CD4-positive, CD25-positive, alpha-beta regulatory T cell (primary cell): ENCODE data around the gene MGST3. TPM values are rescaled to one million over a fixed set of nuclear protein-coding genes. Genes with fewer than 3 reads are reported as not detected.
"Not testable (repeated sequence)": the region's sequence is repeated elsewhere in the genome, so short reads cannot be mapped to it uniquely, and the experiment has no call there.

Experiments
- ATAC-seq, 2 donors: fragments of 150-1000 bp; cut with Tn5 transposase; one replicate each; pipeline ENCODE4 v1.10.0; 2021; ENCODE audit warnings: low read depth in 2 of 2, moderate number of reproducible peaks in 2 of 2, moderate library complexity in 1 of 2
- DNase-seq, 3 donors: peaks; one replicate each; pipeline versions ENCODE4 v3.0.0 to v3.0.0-alpha.2; 2012 to 2022; ENCODE audit warnings: mixed read lengths in 1 of 3
- H3K27ac ChIP-seq: one replicate; pipeline ENCODE4 v1.7.0; 2013; ENCODE audit warnings: mild to moderate bottlenecking, low read length; ENCODE audit not compliant: insufficient read depth, poor library complexity, severe bottlenecking
- H3K27me3 ChIP-seq: one replicate; pipeline ENCODE4 v1.7.0; 2013; ENCODE audit warnings: low read length; ENCODE audit not compliant: control insufficient read depth, insufficient read depth
- H3K36me3 ChIP-seq: one replicate; pipeline ENCODE4 v1.7.0; 2013; ENCODE audit warnings: mild to moderate bottlenecking, low read length, moderate library complexity; ENCODE audit not compliant: control insufficient read depth, insufficient read depth
- H3K4me1 ChIP-seq: 2 replicates; pipeline ENCODE4 v1.7.0; 2013; ENCODE audit warnings: mild to moderate bottlenecking, low read length; ENCODE audit not compliant: insufficient read depth, control insufficient read depth, poor library complexity, severe bottlenecking
- H3K4me3 ChIP-seq: one replicate; pipeline ENCODE4 v1.7.0; 2013; ENCODE audit warnings: low read depth, mild to moderate bottlenecking, low read length, moderate library complexity
- H3K9me3 ChIP-seq, 2 experiments: 1 replicate in 1 of 2; 2 replicates in 1 of 2; pipeline ENCODE4 v1.7.0; 2013; ENCODE audit warnings: low read length in 2 of 2, mild to moderate bottlenecking in 1 of 2, moderate library complexity in 1 of 2; ENCODE audit not compliant: control insufficient read depth in 2 of 2
- H3K27ac Mint-ChIP-seq, 3 donors: one replicate each; pipeline ENCODE4 v1.8.0; 2020 to 2022; ENCODE audit warnings: mild to moderate bottlenecking in 3 of 3, mixed read lengths in 3 of 3, moderate library complexity in 2 of 3
- H3K27me3 Mint-ChIP-seq: one replicate; pipeline ENCODE4 v1.8.0; 2022; ENCODE audit warnings: mild to moderate bottlenecking, mixed read lengths
- H3K36me3 Mint-ChIP-seq: one replicate; pipeline ENCODE4 v1.8.0; 2020; ENCODE audit warnings: mixed read lengths
- H3K4me1 Mint-ChIP-seq, 4 donors: one replicate each; pipeline ENCODE4 v1.8.0; 2020 to 2022; ENCODE audit warnings: mixed read lengths in 4 of 4, mild to moderate bottlenecking in 1 of 4
- H3K4me3 Mint-ChIP-seq, 4 donors: one replicate each; pipeline ENCODE4 v1.8.0; 2020 to 2022; ENCODE audit warnings: mild to moderate bottlenecking in 4 of 4, mixed read lengths in 4 of 4, moderate library complexity in 3 of 4
- H3K9me3 Mint-ChIP-seq, 7 donors: one replicate each; pipeline ENCODE4 v1.8.0; 2020 to 2022; ENCODE audit warnings: mixed read lengths in 7 of 7, mild to moderate bottlenecking in 3 of 7, moderate library complexity in 2 of 7
- polyA plus RNA-seq, 4 donors: library from polyadenylated mRNA; unstranded; fragments of 300-500 nt; fragmentation: Illumina TruSeq; gene quantifications; one replicate each; pipeline ENCODE4 v1.2.3, GENCODE V29; 2021
- total RNA-seq: library from RNA; stranded (reverse); gene quantifications from one replicate; pipeline ENCODE4 v1.2.3, GENCODE V29; 2022

MGST3 gene
- total RNA-seq: 37.1 TPM
- polyA plus RNA-seq: 100 to 1,000 TPM; 133 to 190 (median 149) TPM

DNA sequence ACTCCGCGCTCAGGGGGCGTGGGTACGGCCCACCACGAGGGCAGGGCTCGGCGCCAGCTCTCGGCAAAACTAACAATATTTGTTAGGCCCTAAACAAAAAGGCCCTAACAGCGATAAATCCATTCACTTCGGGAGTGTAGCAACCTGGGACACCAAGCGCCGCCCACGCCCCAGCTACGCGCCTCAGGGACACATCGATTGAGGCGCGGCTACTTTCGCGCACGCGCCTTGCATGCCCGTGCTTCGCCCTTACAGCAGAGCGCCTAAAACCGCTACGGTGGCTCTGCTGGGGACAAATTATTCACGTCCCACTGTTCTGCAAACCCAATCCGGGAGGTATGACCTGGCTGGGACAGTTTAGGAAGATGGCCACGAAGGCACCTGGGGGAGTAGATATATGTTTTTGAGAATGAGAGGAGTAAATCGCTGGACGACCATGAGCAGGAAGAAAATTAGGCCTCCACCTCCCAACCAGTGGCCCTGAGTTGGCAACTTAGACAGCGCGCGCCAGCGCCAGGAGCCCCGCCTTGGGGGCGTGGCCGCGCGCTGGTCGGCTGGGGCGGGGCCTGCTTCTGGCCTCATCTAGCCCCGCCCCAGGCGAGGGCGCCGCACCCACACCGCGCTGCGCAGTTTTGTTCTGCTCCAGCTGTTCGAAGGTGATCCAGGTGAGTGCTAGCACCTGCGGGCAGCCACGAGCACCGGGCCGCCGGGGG, at the start of gene MGST3:
Gene MGST3, plus strand, starts transcription at position 606 of the 713 bp plus-strand sequence. CDS start 18,614 bp downstream, outside the sequence.
- Histone ChIP-seq H3K9me3 (no peaks in the 10 kb centered on the region), H3K36me3 (no peaks in the 10 kb centered on the region), H3K27ac (peak within 1 kb of the TSS; percentile 88), H3K4me1 (peaks cover 29% of the 10 kb centered on the region), H3K27me3 (peaks cover 2% of the 10 kb centered on the region), H3K4me3 (peak within 1 kb of the TSS; percentile 92)
- DNase-seq (peak; percentile 88 to 96 (median 92)), ATAC-seq (peak; percentile 95 to 96)
- Mint-ChIP-seq H3K27ac (peak within 1 kb of the TSS in 2 of 3 donors; percentile 72 to 79), H3K27me3 (peaks cover 24% of the 10 kb centered on the region), H3K9me3 (no peaks in the 10 kb centered on the region), H3K36me3 (peaks cover 7% of the 10 kb centered on the region), H3K4me1 (peaks cover 7 to 26% (median 12%) of the 10 kb centered on the region in 4 donors), H3K4me3 (no peak within 1 kb of the TSS)

DNA sequence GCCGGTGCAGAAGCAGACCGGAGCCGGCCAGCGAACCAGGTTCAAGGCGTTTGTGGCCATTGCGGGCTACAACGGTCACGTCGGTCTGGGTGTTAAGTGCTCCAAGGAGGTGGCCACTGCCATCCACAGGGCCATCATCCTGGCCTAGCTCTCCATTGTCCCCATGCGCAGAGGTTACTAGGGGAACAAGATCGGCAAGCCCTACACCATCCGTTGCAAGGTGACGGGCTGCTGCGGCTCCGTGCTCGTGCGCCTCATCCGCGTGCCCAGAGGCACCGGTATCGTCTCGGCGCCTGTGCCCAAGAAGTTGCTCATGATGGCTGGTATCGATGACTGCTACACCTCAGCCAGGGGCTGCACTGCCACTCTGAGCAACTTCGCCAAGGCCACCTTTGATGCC, 49.1 kb upstream of the MGST3 start:
- DNase-seq: no peak
- Mint-ChIP-seq H3K27ac (no peak overlapping the region), H3K4me1 (no peaks in the 10 kb centered on the region), H3K9me3 (no peaks in the 10 kb centered on the region), H3K27me3 (peaks cover 20% of the 10 kb centered on the region), H3K4me3 (no peak overlapping the region), H3K36me3 (no peaks in the 10 kb centered on the region)
- Histone ChIP-seq H3K4me3 (no peak overlapping the region), H3K27me3 (peaks cover 20% of the 10 kb centered on the region), H3K36me3 (no peaks in the 10 kb centered on the region), H3K27ac (no peak overlapping the region), H3K4me1 (no peaks in the 10 kb centered on the region), H3K9me3 (no peaks in the 10 kb centered on the region)
- no peak for ATAC-seq

DNA sequence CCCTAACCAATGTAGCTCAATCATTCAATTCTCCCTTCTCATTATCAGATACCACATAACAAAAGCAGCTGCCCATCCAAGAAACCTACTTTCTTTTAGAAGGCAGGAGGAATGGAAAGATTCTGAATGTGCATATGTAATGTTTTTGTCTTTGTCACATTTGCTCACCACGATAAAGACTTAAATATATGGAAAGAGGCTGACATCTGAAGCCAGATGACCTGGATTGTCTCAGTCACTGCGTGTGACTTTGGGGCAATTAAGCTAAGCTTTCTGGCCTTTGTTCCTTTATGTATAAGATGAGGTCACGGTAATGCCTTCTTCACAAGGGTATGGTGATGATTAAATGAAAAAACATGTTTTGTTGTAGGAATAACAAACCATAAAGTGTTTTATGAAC, 44.6 kb upstream of the MGST3 start:
- Mint-ChIP-seq H3K9me3 (no peaks in the 10 kb centered on the region), H3K4me3 (no peak overlapping the region), H3K27me3 (peaks cover 49% of the 10 kb centered on the region), H3K36me3 (no peaks in the 10 kb centered on the region), H3K4me1 (no peaks in the 10 kb centered on the region), H3K27ac (no peak overlapping the region)
- Histone ChIP-seq H3K4me3 (no peak overlapping the region), H3K9me3 (no peaks in the 10 kb centered on the region), H3K36me3 (no peaks in the 10 kb centered on the region), H3K27me3 (peaks cover 42% of the 10 kb centered on the region), H3K4me1 (no peaks in the 10 kb centered on the region), H3K27ac (no peak overlapping the region)
- ATAC-seq (no peak), DNase-seq (no peak)

DNA sequence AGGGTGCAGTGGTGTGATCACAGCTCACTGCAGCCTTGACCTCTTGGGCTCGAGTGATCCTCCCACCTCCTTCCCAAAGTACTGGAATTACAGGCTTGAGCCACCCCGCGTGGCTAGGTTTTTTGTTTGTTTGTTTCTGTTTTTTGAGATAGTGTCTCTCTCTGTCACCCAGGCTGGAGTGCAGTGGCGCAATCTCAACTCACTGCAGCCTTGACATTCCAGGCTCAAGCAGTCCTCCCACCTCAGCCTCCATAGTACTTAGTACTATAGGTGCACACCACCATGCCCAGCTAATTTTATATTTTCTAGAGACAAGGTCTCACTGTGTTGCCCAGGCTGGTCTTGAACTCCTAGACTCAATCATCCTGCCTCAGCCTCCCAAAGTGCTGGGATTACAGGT, 39.6 kb upstream of the MGST3 start:
- not testable (repeated sequence) for ATAC-seq, H3K36me3 ChIP-seq, H3K9me3 Mint-ChIP-seq, DNase-seq, H3K36me3 Mint-ChIP-seq, H3K27ac ChIP-seq, H3K4me3 ChIP-seq, H3K9me3 ChIP-seq, H3K4me3 Mint-ChIP-seq, H3K4me1 Mint-ChIP-seq, H3K27ac Mint-ChIP-seq
- peaks cover 72% of the 10 kb centered on the region for H3K27me3 Mint-ChIP-seq
- Histone ChIP-seq H3K4me1 (peaks cover 11% of the 10 kb centered on the region), H3K27me3 (peaks cover 61% of the 10 kb centered on the region)

DNA sequence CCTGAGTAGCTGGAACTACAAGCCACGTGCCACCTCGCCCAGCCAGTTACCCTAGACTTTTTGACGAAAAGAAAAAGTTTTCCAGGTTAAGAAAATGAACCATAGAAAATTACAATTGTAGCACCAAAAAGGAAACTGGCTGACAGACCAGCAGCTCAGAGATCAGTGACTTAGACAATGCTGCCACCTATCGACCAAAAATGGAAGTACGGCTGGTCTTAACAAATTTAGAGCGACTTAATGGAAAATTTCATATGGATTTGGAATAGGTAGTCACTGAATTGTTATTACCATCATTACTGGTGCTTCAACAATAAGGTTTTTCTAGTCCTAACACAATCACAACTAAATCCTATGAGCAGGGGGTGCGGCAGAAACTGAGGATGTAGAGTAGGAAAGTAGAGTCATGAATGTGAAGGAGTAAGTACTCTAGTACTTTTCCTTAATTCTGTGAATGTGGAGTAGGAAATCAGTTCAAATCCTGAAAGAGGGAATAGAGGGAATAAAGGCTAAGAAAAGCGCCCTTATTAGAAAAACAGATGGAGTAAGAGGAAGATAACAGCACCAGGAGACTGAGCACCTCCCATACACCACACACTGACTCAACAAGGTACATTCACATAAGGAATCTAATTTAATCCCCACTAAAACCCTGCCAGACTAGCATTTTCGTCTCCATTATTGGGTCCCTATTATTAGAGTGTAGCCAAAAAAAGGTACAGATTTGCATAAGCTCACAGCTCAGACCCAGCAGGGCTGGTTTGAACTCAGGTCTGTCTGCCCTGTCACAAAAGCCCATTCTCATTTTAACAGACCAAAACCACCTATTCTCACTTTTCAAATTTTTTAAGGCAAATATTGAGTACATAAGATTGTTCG, 37.9 kb upstream of the MGST3 start:
- no peak overlapping the region for H3K27ac ChIP-seq
- H3K4me1 ChIP-seq: peaks cover 22% of the 10 kb centered on the region
- peaks cover 75% of the 10 kb centered on the region for H3K27me3 Mint-ChIP-seq
- no peaks in the 10 kb centered on the region for H3K36me3 ChIP-seq
- H3K4me3 ChIP-seq: no peak overlapping the region
- no peak overlapping the region for H3K27ac Mint-ChIP-seq
- ATAC-seq (peak in 1 of 2 donors; percentile 56), DNase-seq (peak; percentile 68 to 78 (median 74))
- H3K27me3 ChIP-seq: peaks cover 57% of the 10 kb centered on the region
- no peak overlapping the region for H3K4me3 Mint-ChIP-seq
- peaks cover 13 to 20% (median 14%) of the 10 kb centered on the region in 4 donors for H3K4me1 Mint-ChIP-seq
- H3K9me3 ChIP-seq: no peaks in the 10 kb centered on the region
- H3K36me3 Mint-ChIP-seq: no peaks in the 10 kb centered on the region
- H3K9me3 Mint-ChIP-seq: peaks cover 0 to 1% (median 0%) of the 10 kb centered on the region in 7 donors

DNA sequence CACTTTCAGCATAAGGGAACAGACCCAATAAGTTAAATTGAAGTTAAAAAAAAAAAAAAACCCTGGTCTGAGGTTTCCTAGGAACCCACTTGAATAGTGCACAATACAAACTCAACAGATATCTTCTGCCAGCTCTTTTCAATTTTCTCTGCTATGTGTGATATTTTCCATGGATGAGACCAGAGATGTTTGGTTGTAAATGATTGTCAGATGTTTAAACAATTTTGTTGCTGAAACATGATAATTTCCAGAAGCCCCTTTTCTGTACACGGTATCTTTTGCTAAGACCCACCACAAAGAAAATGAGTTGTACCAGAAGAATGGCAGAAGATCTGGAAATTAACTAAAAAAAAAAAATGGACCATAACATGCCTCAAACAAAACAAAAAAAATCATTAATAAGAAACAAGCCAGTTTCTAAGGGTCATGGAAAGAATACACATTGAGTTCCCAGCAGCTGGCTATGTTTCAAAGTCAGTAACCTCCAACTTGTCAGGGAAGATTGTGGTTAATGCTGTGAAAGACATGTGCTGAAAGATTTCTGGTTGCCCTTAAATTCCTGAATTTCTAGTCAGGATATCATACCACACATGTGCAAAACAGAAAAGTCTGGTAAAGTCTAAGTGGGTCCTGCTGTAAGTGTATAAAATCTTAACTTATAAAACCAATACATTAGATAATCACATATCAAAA, 35.6 kb upstream of the MGST3 start:
- Mint-ChIP-seq H3K27ac (no peak overlapping the region), H3K9me3 (peaks cover 0 to 1% (median 0%) of the 10 kb centered on the region in 7 donors), H3K4me3 (no peak overlapping the region), H3K4me1 (peaks cover 13 to 27% (median 20%) of the 10 kb centered on the region in 4 donors), H3K27me3 (peaks cover 59% of the 10 kb centered on the region), H3K36me3 (no peaks in the 10 kb centered on the region)
- no peaks in the 10 kb centered on the region for H3K36me3 ChIP-seq
- peaks cover 39% of the 10 kb centered on the region for H3K27me3 ChIP-seq
- H3K4me1 ChIP-seq: peaks cover 27% of the 10 kb centered on the region
- DNase-seq (no peak), ATAC-seq (no peak)
- no peak overlapping the region for H3K27ac ChIP-seq
- no peaks in the 10 kb centered on the region for H3K9me3 ChIP-seq
- H3K4me3 ChIP-seq: no peak overlapping the region

DNA sequence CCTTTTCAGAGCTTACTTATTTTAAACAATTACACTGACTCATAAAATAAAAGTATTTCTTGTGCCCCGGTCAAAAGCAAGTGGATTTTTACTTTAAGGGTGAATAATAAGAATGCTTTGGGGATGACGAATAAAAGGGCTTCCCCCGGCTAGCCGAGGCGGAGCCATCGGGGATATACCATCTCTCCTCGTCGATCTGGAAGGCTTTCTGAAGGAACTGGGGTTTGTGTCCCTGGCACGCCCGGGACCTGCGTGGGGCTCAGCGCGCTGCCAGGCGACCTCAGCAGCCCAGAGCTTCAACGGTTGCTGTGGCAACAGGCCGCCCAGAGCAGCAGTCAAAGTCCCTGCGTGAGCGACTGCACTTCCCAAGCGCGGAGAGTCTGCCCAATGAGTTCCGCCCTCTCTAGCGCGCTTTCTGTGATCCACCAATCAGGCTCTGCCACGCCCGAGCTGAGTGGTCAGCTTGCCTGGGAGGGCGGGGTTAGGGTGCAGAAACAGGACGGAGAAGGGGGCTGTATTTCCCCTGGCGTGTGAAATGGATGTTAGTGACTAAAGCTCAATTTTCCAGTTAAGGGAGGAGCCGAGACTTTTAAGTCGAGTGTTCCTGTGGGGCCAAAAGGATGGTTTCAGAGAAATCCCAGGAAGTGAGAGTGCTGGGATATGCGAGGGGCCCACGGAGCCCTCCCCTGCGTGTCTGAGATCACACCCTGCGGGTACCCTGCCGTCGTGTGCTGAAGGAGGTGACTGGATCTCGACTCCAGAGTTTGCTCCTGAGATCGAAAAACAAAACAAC, 33.0 kb upstream of the MGST3 start:
- Mint-ChIP-seq H3K27ac (peak overlapping the region; percentile 79 to 87 (median 85)), H3K9me3 (peaks cover 0 to 1% (median 0%) of the 10 kb centered on the region in 7 donors), H3K36me3 (no peaks in the 10 kb centered on the region), H3K27me3 (peaks cover 47% of the 10 kb centered on the region), H3K4me1 (peaks cover 10 to 25% (median 19%) of the 10 kb centered on the region in 4 donors), H3K4me3 (peak overlapping the region; percentile 88 to 96 (median 92))
- ATAC-seq (peak; percentile 96), DNase-seq (peak; percentile 82 to 93 (median 83))
- Histone ChIP-seq H3K27me3 (peaks cover 30% of the 10 kb centered on the region), H3K36me3 (no peaks in the 10 kb centered on the region), H3K9me3 (no peaks in the 10 kb centered on the region), H3K27ac (no peak overlapping the region), H3K4me3 (peak overlapping the region; percentile 85), H3K4me1 (peaks cover 16% of the 10 kb centered on the region)
